Ovary (tissue), 3 donors: ENCODE data around the gene CNGA2.

Source experiments
- EP300 ChIP-seq: sonication (generic); formaldehyde crosslinking; IDR thresholded peaks from one replicate; pipeline ENCODE4 v1.6.1; 2017; ENCODE audit warnings: antibody characterized with exemption
- POLR2A ChIP-seq: fragments of 450-650 bp; IDR thresholded peaks from one replicate; pipeline ENCODE4 v1.6.1; 2017; ENCODE audit warnings: antibody characterized with exemption, mild to moderate bottlenecking, moderate library complexity
- TF ChIP-seq, protein P1 (sequence below), 3 donors: fragments of 450-650 bp in 2 of 3; fragments of 200-600 bp in 1 of 3; IDR thresholded peaks; one replicate each; pipeline versions ENCODE4 v1.5.1 to v1.8.0; 2016 to 2022; ENCODE audit warnings: antibody characterized with exemption in 3 of 3, mild to moderate bottlenecking in 1 of 3
- donor health status: DM: no; HTN: no; CAD: no.

DNA sequence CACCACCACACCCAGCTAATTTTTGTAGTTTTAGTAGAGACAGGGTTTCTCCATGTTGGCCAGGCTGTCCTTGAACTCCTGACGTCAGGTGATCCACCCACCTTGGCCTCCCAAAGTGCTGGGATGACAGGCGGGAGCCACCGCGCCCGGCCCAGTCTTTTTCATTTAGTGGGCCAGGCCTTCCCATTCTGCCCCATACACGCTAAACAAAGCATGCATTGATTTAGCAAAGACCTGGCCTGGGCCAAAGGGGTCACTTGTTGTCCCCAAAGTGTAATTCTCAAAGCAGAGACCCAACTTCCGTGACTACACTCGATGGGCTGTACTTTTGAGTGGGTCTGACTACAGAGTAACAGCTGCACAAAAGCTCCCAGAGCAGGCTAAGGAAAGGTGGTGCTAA, 29.2 kb downstream of the CNGA2 start:
- TF ChIP-seq, protein P1, sequence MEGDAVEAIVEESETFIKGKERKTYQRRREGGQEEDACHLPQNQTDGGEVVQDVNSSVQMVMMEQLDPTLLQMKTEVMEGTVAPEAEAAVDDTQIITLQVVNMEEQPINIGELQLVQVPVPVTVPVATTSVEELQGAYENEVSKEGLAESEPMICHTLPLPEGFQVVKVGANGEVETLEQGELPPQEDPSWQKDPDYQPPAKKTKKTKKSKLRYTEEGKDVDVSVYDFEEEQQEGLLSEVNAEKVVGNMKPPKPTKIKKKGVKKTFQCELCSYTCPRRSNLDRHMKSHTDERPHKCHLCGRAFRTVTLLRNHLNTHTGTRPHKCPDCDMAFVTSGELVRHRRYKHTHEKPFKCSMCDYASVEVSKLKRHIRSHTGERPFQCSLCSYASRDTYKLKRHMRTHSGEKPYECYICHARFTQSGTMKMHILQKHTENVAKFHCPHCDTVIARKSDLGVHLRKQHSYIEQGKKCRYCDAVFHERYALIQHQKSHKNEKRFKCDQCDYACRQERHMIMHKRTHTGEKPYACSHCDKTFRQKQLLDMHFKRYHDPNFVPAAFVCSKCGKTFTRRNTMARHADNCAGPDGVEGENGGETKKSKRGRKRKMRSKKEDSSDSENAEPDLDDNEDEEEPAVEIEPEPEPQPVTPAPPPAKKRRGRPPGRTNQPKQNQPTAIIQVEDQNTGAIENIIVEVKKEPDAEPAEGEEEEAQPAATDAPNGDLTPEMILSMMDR (IDR thresholded peaks at IDR 0.05), result no peak
- TF ChIP-seq POLR2A (no peak), EP300 (no peak)
